Measurements from ENCODE around the gene LTBP1. TPM values are rescaled to one million over a fixed set of nuclear protein-coding genes. Genes with fewer than 3 reads are reported as not detected.

The LTBP1 gene
- total and polyA plus RNA-seq, 2 experiments from 2014 or later, result 35.6 to 68.9 TPM

- Histone ChIP-seq H2AFZ (no peak overlapping the region), H3K4me1 (ENCODE audit: insufficient read depth) (no peaks in the 10 kb centered on the region), H3K27me3 (no peaks in the 10 kb centered on the region), H3K9me2 (replicated peaks; ENCODE audit: insufficient read depth) (no peaks in the 10 kb centered on the region), H3K9me3 (ENCODE audit: low read depth) (no peaks in the 10 kb centered on the region), H3K4me2 (no peak overlapping the region), H3K79me2 (no peaks in the 10 kb centered on the region), H3K4me3 (no peak overlapping the region), H3K27ac (no peak overlapping the region), H3K36me3 (replicated peaks; ENCODE audit: insufficient read depth, low read depth) (no peaks in the 10 kb centered on the region), H4K20me1 (ENCODE audit: insufficient read depth, poor library complexity, severe bottlenecking) (no peaks in the 10 kb centered on the region)
- DNase-seq (ENCODE audit: low spot score), result no peak
- 91% methylated on average over 7 of the region's 7 CpGs for WGBS (ENCODE audit: low lambda C conversion rate, missing lambda C conversion rate)
- TF ChIP-seq EZH2phosphoT487 (IDR thresholded peaks at IDR 0.05; ENCODE audit: low read depth, severe bottlenecking, unreplicated experiment), result no peak
- no peak for TF ChIP-seq EZH2 (IDR thresholded peaks at IDR 0.05; ENCODE audit: borderline replicate concordance)
- no peak for TF ChIP-seq CTCF (IDR thresholded peaks at IDR 0.05; ENCODE audit: poor library complexity)
These were observed 486.8 kb downstream of the LTBP1 start for GRCh38 chr2:33433279-33434235.

DNA sequence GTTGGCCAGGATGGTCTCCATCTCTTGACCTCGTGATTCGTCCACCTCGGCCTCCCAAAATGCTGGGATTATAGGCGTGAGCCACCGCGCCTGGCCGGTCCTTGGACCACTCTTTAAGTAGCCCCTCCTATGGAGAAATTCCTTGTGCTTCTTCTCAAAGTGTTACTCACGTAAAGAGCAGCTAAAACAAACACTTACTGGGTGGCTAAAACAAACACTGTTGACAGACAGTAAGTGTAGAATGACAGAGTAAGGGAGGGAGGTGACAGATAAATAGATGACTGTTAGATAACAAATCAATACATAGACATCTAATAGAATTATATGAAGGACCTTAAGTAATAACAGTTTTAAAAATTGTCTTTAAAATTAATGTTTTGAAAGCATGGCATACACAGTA lies 488.8 kb downstream of the LTBP1 start:
- WGBS (ENCODE audit: low lambda C conversion rate, missing lambda C conversion rate), result 88% methylated on average over 8 of the region's 8 CpGs
- H3K9me3 ChIP-seq (ENCODE audit: low read depth), result no peaks in the 10 kb centered on the region

GRCh38 chr2:33436083-33436482 lies 489.3 kb downstream of the LTBP1 start:
- DNase-seq (ENCODE audit: low spot score), result no peak
- no peaks in the 10 kb centered on the region for H3K36me3 ChIP-seq (replicated peaks; ENCODE audit: insufficient read depth, low read depth)
- H3K4me3 ChIP-seq, result no peak overlapping the region
- no peak overlapping the region for H3K4me2 ChIP-seq
- no peaks in the 10 kb centered on the region for H4K20me1 ChIP-seq (ENCODE audit: insufficient read depth, poor library complexity, severe bottlenecking)
- no peaks in the 10 kb centered on the region for H3K4me1 ChIP-seq (ENCODE audit: insufficient read depth)
- no peaks in the 10 kb centered on the region for H3K9me2 ChIP-seq (replicated peaks; ENCODE audit: insufficient read depth)
- H3K27ac ChIP-seq, result no peak overlapping the region
- 76% methylated on average over 1 of the region's 1 CpG for WGBS (ENCODE audit: low lambda C conversion rate, missing lambda C conversion rate)
- H2AFZ ChIP-seq, result no peak overlapping the region
- no peaks in the 10 kb centered on the region for H3K9me3 ChIP-seq (ENCODE audit: low read depth)
- no peaks in the 10 kb centered on the region for H3K27me3 ChIP-seq
- H3K79me2 ChIP-seq, result no peaks in the 10 kb centered on the region
- TF ChIP-seq CTCF (IDR thresholded peaks at IDR 0.05; ENCODE audit: poor library complexity) (no peak), EZH2phosphoT487 (IDR thresholded peaks at IDR 0.05; ENCODE audit: low read depth, severe bottlenecking, unreplicated experiment) (no peak), EZH2 (IDR thresholded peaks at IDR 0.05; ENCODE audit: borderline replicate concordance) (no peak)

More for the DNA sequence above, 488.8 kb downstream of the LTBP1 start:
- H3K4me2 ChIP-seq, result no peak overlapping the region
- H3K9me2 ChIP-seq (replicated peaks; ENCODE audit: insufficient read depth), result no peaks in the 10 kb centered on the region
- no peak overlapping the region for H2AFZ ChIP-seq
- no peaks in the 10 kb centered on the region for H4K20me1 ChIP-seq (ENCODE audit: insufficient read depth, poor library complexity, severe bottlenecking)
- H3K4me1 ChIP-seq (ENCODE audit: insufficient read depth), result no peaks in the 10 kb centered on the region
- no peaks in the 10 kb centered on the region for H3K79me2 ChIP-seq
- no peak overlapping the region for H3K27ac ChIP-seq
- no peaks in the 10 kb centered on the region for H3K27me3 ChIP-seq
- H3K36me3 ChIP-seq (replicated peaks; ENCODE audit: insufficient read depth, low read depth), result no peaks in the 10 kb centered on the region
- H3K4me3 ChIP-seq, result no peak overlapping the region
- no peak for TF ChIP-seq EZH2 (IDR thresholded peaks at IDR 0.05; ENCODE audit: borderline replicate concordance)
- no peak for TF ChIP-seq EZH2phosphoT487 (IDR thresholded peaks at IDR 0.05; ENCODE audit: low read depth, severe bottlenecking, unreplicated experiment)
- no peak for TF ChIP-seq CTCF (IDR thresholded peaks at IDR 0.05; ENCODE audit: poor library complexity)
- no peak for DNase-seq (ENCODE audit: low spot score)

Data from hepatocyte (in vitro differentiated cells).